GM19351 (cell line): Measurements from ENCODE around the gene CTXND1.
A peak's percentile ranks its signal among the peaks of the same experiment; 100 is the strongest.
"Not testable (repeated sequence)": the region's sequence is repeated elsewhere in the genome, so short reads cannot be mapped to it uniquely, and the experiment has no call there.

Experiments used
- ATAC-seq: cut with Tn5 transposase; IDR thresholded peaks from one replicate; pipeline ENCODE4 v1.9.1; 2021; ENCODE audit warnings: mild to moderate bottlenecking, moderate library complexity; ENCODE audit not compliant: unreplicated experiment

CTXND1 gene

DNA sequence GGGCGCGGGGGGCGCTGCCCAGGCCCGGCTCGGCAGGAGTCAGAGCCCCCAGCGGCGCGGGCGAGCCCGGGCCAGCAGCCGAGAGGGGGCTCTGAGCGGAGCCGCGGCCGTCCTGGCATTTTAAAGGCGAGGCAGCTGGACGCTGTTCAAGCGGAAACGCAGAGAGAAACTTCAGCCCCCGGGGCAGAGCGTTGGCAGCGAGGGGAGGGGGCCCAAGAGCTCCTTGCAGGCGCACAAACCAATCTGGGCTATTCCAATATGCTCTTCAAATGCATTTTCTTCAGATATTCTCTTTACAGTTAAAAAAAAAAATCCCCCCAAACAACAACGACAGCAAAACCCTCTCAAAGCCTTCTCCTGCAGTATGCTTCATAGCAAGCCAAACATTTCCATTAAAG lies at the start of gene CTXND1:
TSS of gene CTXND1 (minus strand) at position 93 of the 398 bp plus-strand sequence. CDS start 50,264 bp downstream, outside the sequence.
- no peak for ATAC-seq

DNA sequence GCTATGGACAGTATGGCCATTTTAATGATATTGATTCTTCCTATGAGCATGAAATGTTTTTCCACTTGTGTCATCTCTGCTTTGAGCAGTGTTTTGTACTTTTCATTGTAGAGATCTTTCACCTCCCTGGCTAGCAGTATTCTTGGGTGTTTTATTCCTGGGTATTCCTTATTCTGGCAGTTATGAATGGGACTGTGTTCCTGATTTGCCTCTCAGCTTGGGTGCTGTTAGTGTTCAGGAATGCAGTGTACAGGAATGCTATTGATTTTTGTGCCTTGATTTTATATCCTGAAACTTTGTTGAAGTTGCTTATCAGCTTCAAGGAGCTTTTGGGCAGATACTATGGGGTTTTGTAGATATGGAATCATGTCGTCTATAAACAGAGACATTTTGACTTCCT lies 49.5 kb upstream of the CTXND1 start:
- ATAC-seq: no peak

DNA sequence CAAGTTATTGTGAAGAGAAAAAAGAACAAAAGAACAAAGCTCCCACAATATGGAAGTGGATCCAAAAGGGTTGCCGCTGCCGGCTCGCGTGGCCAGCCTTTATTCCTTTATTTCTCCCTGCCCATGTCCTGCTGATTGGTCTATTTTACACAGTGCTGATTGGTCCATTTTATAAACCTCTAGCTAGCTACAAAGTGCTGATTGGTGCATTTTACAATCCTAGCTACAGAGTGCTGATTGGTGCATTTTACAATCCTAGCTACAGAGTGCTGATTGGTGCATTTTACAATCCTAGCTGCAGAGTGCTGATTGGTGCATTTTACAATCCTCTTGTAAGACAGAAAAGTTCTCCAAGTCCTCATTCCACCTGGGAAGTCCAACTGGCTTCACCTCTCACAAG lies 43.8 kb upstream of the CTXND1 start:
- ATAC-seq: not testable (repeated sequence)

DNA sequence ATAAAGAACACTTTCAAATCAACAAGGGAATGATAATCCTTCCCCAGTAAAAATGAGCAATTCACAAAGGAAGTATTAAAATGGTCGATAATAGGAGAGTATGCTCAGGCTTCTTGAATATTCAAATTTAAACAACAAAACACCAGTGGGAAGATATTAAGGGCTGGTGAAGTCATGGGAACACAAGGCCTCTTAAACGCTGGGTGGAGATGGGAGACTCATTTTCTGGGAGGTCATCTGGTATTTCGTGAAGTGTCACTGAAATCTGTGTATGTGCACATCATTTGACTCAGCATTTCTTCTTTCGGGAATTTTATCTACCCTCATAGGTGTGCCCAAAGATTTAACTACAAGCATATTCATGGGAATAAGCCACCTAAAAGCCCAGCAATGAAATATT lies 40.1 kb upstream of the CTXND1 start:
- ATAC-seq: no peak

DNA sequence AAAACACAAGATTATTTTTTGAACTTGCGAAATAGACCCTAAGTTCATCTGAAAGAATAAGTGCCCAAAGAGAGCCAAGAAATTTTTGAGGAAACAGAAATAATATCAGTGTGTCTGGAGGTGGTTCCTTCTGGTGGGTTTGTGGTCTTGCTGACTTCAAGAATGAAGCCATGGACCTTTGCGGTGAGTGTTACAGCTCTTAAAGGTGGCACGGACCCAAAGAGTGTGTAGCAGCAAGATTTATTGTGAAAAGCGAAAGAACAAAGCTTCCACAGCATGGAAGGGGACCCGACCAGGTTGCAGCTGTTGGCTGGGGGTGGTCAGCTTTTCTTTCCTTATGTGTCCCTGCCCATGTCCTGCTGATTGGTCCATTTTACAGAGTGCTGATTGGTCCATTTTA lies 38.9 kb upstream of the CTXND1 start:
- ATAC-seq: not testable (repeated sequence)

DNA sequence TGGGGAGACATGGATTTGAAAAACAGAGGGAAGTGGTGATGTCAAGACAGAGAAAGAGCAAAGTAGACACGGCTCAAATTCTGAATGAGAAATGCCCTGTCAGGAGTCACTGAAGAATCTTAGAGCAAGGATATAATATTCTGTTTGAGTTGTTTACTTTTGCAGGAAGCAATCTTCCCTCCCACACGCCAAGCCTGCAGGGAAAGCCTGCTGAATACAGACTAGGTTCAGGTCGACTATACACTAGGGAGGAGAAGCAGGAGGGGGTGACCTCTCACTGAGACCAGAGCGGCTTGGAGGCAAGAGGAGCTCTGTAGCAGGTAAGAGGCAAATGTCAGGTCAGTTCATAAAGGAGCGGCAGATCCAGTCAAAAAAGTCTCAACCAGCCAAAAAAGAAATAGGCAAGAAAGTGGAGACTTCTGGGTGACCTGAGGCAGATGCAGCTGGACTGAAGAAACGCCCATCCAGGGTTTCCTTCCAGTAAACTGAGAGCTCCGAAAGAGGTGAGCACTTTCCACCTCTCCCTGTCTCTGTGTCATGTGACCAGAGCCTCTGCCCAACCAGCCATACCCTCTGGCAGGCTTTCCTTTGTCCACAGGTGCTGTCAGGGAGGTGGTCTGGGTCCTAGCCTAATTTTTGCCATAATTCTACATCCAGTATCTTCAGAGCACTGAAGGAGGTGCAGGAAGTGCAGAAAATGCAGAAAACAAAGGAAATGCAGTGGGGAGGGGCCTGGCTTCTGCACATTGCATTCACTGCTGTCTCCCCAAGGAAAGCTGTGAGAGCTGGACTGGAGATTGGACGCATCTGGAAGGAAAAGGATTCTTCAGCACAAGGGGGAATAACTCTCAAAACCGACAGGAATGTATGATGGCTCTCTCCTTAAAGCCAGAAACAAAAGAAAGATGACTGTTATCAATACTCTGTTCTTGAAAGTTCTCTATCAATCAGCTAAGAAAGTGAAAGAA lies 37.8 kb upstream of the CTXND1 start:
- no peak for ATAC-seq

DNA sequence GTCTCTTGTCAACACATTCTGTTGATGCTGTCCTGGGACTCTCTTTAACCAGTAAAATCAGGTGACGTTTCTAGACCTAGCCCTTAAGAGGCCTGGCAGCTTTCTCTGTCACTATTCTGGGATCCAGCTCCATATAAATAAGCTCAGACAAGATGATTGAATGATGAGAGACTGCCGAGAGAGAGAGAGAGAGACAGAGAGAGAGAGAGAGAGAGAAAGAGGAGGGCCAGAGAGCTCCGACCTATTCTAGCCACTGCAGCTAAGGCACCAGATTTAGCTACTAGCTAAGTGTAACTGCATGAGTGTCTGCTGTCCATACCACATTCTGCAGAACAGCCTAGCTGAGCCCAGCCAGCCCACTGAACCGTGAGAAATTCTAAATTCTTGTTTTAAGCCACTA lies 36.1 kb upstream of the CTXND1 start:
- ATAC-seq: no peak

DNA sequence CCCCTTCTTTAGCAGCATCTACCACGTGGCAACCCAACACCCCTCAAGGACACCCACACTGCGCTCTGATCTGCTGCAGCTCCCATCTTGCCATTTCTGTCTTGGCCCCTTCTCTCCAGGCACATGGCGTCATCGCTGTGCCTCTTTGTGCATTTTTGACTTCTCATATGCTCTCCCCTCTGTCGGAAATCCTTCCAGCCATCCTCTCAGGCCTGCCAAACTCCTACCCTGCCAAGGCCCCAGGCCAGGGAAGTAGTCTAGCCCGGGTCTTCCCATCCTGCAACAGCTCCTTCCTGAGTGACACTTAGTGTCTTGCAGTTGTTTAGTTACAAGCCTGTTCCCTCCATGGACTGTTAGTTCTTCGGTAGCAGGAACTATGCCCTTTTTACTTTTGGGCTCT lies 34.0 kb upstream of the CTXND1 start:
- ATAC-seq: no peak

DNA sequence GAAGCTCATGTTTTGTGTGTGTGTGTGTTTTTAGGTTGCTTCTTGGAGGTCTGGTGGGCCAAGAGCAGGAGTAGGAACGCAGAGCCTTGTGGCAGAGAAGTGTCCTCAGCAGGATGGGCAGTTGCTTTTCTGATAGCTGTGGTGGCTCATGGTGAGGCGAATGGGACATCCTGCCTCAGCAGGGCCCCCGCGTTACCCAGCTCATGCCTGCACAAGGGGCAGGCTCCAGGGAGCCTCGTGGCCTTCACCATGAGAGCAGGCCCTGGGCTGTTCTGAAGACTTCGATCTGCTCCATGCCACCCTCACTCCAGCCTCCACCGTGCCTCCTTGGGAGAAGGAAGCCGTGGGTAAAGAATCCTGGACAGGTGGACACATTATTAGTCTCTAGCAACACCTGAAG lies 33.4 kb upstream of the CTXND1 start:
- ATAC-seq: no peak

DNA sequence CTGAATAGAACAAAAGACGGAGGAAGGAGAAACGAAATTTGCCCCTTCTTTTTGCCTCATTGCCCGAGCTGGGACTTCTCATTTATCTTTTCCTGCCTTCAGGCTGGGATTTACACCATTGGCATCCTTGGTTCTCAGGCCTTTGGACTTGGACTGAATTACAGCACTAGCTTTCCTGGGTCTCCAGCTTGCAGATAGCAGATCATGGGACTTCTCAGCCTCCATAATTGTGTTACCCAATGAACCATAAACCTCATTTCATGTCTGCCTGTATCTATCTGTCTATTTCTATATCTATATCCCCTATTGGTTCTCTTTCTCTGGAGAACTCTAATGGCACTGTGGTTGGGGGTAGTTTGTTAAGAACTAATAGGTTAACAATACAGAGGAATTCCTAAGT lies 31.5 kb upstream of the CTXND1 start:
- no peak for ATAC-seq

DNA sequence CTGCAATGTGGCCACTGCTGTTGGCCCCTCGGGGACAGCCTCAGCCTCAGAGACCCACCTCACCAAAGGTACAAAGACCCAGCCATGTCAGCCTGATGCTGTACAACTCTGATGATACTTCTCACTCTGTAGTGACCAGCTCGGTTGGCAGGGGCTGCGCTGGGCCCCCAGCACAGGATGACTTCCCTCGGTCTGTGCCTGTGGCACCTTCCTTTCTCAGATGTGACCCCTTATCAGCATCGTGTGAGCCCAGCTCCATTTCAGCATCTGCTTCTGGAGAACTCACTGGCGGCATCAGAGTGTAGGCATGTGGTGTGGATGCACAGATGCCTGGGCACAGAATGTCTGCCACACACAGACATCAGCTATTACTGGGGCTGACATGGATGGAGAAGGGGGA lies 25.1 kb upstream of the CTXND1 start:
- ATAC-seq: no peak

DNA sequence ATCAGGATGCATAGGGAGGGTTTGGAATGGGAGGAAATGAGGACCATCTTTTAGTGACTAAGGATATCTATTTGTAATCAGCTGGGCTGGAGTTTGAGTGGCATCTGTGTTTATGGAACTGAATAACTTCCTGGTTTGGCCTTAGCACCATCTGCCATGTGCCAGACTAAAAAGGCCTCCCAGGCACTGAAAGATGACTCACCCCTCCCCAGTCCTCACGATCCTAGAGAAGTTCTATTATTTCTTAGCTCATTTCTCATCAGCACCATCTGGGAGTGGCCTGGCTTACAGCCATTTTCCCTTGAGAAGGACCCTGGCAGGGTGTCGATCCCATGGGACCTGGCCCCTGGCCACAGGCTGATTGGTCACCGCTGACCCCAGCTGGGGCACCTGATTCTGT lies 23.9 kb upstream of the CTXND1 start:
- no peak for ATAC-seq

DNA sequence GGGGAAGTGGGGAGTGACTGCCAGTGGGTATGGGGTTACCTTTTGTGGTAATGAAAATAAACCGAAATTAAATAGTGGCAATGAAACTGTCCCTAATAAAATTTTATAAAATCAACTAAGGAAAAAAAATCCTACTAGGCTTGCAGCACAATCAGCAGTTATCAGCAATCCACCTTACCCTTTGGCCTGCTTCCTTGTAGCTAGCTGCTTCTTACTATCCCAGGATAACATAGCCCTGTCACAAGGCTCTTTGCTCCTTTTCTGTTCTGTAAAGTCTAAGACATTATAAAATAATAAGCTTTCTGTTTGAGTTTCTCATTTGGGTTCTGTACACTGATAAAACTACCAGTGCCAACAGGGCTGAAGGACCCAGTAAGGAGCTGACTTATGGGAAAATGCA lies 23.0 kb upstream of the CTXND1 start:
- ATAC-seq: no peak

DNA sequence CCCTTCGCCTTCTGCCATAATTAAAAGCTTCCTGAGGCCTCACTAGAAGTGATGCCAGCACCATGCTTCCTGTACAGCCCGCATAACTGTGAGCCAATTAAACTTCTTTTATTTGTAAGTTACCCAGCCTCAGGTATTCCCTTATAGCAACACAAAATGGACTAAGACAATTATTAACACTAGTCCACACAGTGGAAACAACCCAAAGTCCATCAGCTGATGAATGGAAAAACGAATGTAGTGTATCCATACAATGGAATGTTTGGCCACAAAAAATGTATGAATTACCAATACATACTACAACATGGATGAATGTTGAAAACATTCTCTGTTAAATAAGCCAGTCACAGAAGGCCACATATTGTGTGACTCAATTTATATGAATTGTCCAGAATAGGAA lies 22.5 kb upstream of the CTXND1 start:
- ATAC-seq: no peak

DNA sequence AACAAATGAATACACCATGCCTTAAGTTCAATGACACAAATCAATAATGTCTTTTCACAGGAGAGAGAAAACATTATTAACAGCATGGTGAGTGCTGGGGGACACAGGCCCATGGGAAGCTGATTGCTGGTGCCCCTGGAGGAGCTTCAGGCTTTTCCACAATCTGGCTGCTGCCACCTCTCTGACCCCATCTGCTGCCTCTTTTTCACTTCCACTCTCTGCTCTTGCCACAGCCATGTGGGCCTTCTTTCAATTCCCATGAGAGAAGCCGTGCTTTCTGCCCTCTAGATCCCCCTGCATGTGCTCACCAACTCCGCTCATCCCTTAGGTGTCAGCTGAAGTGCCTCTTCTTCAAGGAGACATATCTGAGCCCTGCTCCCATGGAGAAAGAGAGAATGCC lies 21.0 kb upstream of the CTXND1 start:
- ATAC-seq: no peak

DNA sequence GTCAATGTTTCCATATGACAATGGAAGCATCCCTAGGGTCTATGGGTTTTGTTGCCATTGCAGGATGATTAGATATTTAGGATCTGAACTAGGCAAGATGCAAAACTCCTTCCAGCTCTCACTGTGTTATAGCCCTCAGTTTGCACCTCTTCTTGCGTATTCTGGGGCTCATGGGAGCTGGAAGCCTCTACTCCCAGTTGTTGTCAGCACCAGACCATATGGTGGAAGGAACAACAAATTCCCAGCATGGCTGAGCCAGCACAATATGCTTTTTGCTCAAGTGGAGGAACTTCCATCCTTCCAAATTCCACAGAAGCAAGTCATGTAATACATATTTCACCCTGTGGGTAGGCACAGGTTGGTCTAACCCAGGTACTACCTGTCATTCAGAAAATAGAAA lies 18.5 kb upstream of the CTXND1 start:
- ATAC-seq: no peak

DNA sequence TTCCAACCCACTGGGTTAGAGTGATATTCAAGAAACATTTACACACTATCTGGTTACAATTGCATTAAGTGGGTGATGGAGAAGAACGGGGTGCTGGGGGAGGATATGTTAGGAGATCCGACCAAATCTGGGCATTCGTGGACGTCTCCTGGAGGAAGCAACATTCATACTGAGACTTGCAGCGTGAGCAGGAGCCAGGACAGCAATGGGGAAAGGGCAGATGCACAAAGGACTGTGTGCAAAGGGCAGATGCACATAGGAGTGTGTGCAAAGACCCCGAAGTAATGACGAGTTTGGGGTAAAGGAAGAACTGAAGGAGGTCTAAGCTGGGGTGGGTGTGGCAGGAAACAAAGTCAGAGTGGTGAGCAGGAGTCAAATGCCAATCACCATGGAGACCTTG lies 16.1 kb upstream of the CTXND1 start:
- ATAC-seq: no peak

DNA sequence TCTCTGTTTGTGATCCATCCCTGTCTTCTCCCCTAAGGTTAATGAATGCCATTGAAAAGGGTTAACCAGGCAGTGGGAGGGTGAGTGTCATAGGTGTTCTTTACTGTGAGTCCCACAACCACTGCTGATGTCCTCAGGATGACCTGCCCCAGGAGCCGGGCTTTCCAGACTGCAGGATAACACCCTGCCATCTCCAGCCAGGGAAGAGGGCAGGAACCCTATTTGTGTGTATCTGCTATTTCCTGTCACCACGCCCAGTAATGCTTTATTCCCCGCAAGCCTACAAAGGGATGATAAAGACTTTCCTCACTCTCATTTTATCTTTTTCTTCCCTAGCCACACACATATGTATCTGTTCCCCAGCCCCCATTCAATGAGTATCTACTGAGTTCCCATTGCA lies 15.6 kb upstream of the CTXND1 start:
- no peak for ATAC-seq

DNA sequence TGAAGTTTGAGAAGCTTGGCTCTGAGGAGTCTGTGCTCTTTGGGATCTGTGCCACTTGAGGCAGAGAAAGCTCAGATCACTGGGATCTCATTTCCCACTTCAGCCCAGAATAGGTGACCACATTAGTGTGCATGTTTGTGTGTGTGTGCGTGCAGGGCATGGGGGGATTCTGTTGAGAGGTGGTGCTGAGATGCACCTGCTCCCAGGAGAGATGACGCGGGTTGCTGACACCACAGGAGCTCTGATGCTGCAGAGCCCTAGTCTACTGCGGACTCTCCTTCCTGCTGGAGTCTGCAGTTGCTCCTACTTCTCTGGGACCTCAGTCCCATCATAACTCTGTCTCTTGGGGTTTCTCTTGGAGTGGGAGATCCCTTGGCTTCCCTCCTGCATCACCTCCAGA lies 14.7 kb upstream of the CTXND1 start:
- no peak for ATAC-seq

DNA sequence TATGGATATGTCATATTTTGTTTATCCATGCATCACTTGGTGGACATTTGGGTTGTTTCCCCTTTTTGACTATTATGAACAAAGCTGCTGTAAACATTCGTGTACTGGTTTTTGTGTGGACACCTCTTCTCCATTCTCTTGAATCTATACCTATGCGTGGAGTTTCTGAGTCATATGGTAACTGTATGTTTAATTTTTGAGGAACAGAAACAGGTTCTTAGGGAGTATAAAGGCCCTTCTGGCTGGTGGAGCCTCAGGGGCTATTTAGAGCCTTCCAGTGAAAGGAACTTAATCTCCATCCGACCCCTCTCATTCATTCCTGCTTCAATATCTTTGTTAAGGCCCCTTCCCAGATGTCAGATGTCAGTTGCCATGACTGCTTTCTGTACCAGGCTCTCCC lies 14.1 kb upstream of the CTXND1 start:
- peak; percentile 82 for ATAC-seq

DNA sequence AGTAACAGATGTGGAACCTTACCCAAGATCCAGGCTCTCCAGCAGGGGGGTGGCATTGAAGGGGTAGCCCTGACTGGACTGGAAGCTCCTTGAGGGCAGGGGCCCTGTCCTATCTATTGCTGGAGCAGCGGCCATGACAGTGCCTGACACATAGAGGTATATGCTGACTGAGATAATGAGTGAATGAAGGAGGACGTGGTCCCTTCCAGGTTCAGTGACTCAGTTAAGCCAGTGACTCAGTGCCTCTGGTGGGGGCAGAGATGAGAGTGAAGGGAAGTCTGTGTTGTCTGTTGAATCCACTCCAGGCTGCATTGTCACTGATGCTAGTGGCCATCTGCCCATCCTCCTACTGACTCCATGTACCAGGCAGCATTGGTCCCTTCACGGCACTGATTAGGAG lies 13.0 kb upstream of the CTXND1 start:
- ATAC-seq: no peak

DNA sequence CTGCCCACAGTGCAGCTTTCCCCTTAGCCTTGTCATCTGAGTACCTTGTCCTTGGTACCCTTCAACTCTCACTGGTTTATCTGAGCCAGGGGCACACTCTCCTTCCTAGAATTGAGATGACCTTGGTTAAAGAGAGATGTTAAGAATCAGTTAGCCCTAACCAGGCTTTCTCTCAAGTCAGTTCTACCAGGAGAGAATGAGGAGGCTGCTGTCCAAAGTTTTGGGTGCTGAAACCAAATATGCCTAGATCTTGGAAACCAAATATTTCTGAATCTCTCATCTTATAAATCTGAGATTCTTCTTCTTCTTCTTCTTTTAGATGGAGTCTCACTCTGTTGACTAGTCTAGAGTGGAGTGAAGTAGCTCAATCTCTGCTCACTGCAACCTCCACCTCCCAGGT lies 12.0 kb upstream of the CTXND1 start:
- no peak for ATAC-seq

DNA sequence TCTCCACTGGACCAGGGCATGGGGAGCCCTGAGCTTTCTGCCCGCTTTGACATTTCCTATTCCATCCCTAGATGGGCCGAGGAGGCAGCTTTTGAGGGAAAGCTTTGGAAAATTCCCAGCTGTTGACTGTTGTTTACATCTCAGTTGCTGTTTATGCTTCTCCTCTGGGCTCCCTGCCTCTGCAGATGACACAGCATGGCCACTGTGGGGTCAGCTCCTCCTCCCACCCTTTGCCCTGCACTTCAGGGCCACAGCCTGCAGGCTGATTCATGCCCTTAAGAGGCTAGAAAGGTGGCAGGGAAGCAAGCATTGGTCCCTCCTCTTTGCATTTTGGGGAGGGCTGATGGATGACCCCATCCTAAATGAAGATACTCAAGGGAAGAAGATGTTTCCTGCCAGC lies 8.5 kb upstream of the CTXND1 start:
- ATAC-seq: no peak
